ENCODE results near the gene TMPRSS13.
"Not testable (repeated sequence)": the region's sequence is repeated elsewhere in the genome, so short reads cannot be mapped to it uniquely, and the experiment has no call there.

The TMPRSS13 gene

GRCh38 chr11:117868815-117869561 lies 60.2 kb downstream of the TMPRSS13 start:
- DNase-seq (ENCODE audit: low read depth in 2 of 2) = no peak
- H3K4me3 ChIP-seq (replicated peaks in 1 of 2; ENCODE audit: low read depth in 2 of 2, low read length in 2 of 2) = no peak overlapping the region
- TF ChIP-seq CTCF (IDR thresholded peaks at IDR 0.05; ENCODE audit: low read depth, low read length) = no peak

GRCh38 chr11:117868088-117868487 lies 61.1 kb downstream of the TMPRSS13 start:
- TF ChIP-seq CTCF (IDR thresholded peaks at IDR 0.05; ENCODE audit: low read depth, low read length) = no peak
- DNase-seq (ENCODE audit: low read depth in 2 of 2) = no peak

GRCh38 chr11:117866526-117866925 lies 62.7 kb downstream of the TMPRSS13 start:
- DNase-seq (ENCODE audit: low read depth in 2 of 2) = no peak
- TF ChIP-seq CTCF (IDR thresholded peaks at IDR 0.05; ENCODE audit: low read depth, low read length) = no peak
- no peak overlapping the region for H3K4me3 ChIP-seq (replicated peaks in 1 of 2; ENCODE audit: low read depth in 2 of 2, low read length in 2 of 2)

More at GRCh38 chr11:117868088-117868487, 61.1 kb downstream of the TMPRSS13 start:
- H3K4me3 ChIP-seq (replicated peaks in 1 of 2; ENCODE audit: low read depth in 2 of 2, low read length in 2 of 2) = no peak overlapping the region

- not testable (repeated sequence) for DNase-seq (ENCODE audit: low read depth in 2 of 2); H3K4me3 ChIP-seq (replicated peaks in 1 of 2; ENCODE audit: low read depth in 2 of 2, low read length in 2 of 2)
Observed at GRCh38 chr11:117865546-117865945, 63.7 kb downstream of the TMPRSS13 start.

- no peak for DNase-seq (ENCODE audit: low read depth in 2 of 2)
- no peak for TF ChIP-seq CTCF (IDR thresholded peaks at IDR 0.05; ENCODE audit: low read depth, low read length)
Observed at GRCh38 chr11:117863383-117863782, 65.8 kb downstream of the TMPRSS13 start.

GRCh38 chr11:117862753-117863152 lies 66.4 kb downstream of the TMPRSS13 start:
- no peak for TF ChIP-seq CTCF (IDR thresholded peaks at IDR 0.05; ENCODE audit: low read depth, low read length)
- H3K4me3 ChIP-seq (replicated peaks in 1 of 2; ENCODE audit: low read depth in 2 of 2, low read length in 2 of 2) = no peak overlapping the region
- DNase-seq (ENCODE audit: low read depth in 2 of 2) = no peak

More at GRCh38 chr11:117863383-117863782, 65.8 kb downstream of the TMPRSS13 start:
- no peak overlapping the region for H3K4me3 ChIP-seq (replicated peaks in 1 of 2; ENCODE audit: low read depth in 2 of 2, low read length in 2 of 2)

GRCh38 chr11:117862019-117862725 lies 67.0 kb downstream of the TMPRSS13 start:
- no peak for TF ChIP-seq CTCF (IDR thresholded peaks at IDR 0.05; ENCODE audit: low read depth, low read length)
- no peak for DNase-seq (ENCODE audit: low read depth in 2 of 2)

More at GRCh38 chr11:117862019-117862725, 67.0 kb downstream of the TMPRSS13 start:
- H3K4me3 ChIP-seq (replicated peaks in 1 of 2; ENCODE audit: low read depth in 2 of 2, low read length in 2 of 2) = no peak overlapping the region

All from cardiac fibroblast (primary cell).